ENCODE data around the gene CTNNBL1. TPM values are rescaled to one million over a fixed set of nuclear protein-coding genes. Genes with fewer than 3 reads are reported as not detected.

The CTNNBL1 gene
- total and polyA plus RNA-seq, 7 donors, result 26.7 to 44.0 (median 37.9) TPM

GRCh38 chr20:37890643-37891042 lies 196.8 kb downstream of the CTNNBL1 start:
- Histone ChIP-seq H3K4me3 (no peak overlapping the region), H3K36me3 (ENCODE audit: insufficient read depth in 1 of 2, low read depth in 1 of 2) (no peaks in the 10 kb centered on the region), H3K27me3 (ENCODE audit: insufficient read depth in 3 of 3, low read length in 2 of 3) (peaks cover 0 to 9% (median 0%) of the 10 kb centered on the region in 3 donors), H3K27ac (no peak overlapping the region), H3K4me1 (no peaks in the 10 kb centered on the region), H3K9me3 (no peaks in the 10 kb centered on the region)
- ATAC-seq, result no peak
- WGBS, 3 donors, result 46 to 62% (median 50%) methylated on average over 13 of the region's 13 CpGs
- no peak for DNase-seq
- TF ChIP-seq CTCF (IDR thresholded peaks at IDR 0.05), result no peak
- intact Hi-C loops (cut with DNase I), result loop anchor here in 1 of 2 donors (10.0 kb wide), 1 partner anchor 274 kb away; the partner anchor contains the start of gene TGM2

- Histone ChIP-seq H3K4me1 (no peaks in the 10 kb centered on the region), H3K4me3 (no peak overlapping the region), H3K27me3 (ENCODE audit: insufficient read depth in 3 of 3, low read length in 2 of 3) (peaks cover 0 to under 1% (median 0%) of the 10 kb centered on the region in 3 donors), H3K36me3 (ENCODE audit: insufficient read depth in 1 of 2, low read depth in 1 of 2) (no peaks in the 10 kb centered on the region), H3K27ac (no peak overlapping the region), H3K9me3 (no peaks in the 10 kb centered on the region)
- 62 to 68% (median 66%) methylated on average over 9 of the region's 9 CpGs for WGBS, 3 donors
- no peak for TF ChIP-seq CTCF (IDR thresholded peaks at IDR 0.05)
- no peak for ATAC-seq
- intact Hi-C loops (cut with DNase I), result loop anchor here in 1 of 2 donors (10.0 kb wide), 1 partner anchor 273 kb away; the partner anchor contains the start of gene TGM2
- no peak for DNase-seq
Measured at GRCh38 chr20:37892001-37892400, 198.2 kb downstream of the CTNNBL1 start.

DNA sequence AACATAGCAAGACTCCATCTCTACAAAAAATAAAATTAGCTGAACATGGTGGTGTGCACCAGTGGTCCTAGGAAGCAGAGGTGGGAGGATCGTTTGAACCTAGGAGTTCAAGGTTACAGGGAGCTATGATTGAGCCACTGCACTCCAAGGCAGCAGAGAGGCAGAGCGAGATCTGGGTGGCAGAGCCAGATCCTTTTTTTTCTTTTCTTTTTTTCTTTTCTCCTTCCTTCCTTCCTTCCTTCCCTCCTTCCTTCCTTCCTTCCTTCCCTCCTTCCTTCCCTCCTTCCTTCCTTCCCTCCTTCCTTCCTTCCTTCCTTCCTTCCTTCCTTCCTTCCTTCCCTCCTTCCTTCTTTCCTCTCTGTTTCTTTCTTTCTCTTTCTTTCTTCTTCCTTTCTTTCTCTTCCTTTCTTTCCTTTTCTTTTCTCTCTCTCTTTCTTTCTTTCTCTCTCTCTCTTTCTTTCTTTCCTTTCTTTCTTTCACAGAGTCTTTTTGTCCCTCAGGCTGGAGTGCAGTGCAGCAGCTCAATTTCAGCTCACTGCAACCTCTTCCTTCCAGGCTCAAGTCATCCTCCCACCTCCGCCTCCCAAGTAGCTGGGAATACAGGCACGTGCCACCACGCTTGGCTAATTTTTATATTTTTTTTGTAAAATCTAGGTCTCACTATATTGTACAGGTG lies 199.9 kb downstream of the CTNNBL1 start:
- no peaks in the 10 kb centered on the region for H3K36me3 ChIP-seq (ENCODE audit: insufficient read depth in 1 of 2, low read depth in 1 of 2)
- H3K4me1 ChIP-seq, result peaks cover 2% of the 10 kb centered on the region
- H3K27me3 ChIP-seq (ENCODE audit: insufficient read depth in 3 of 3, low read length in 2 of 3), result peaks cover 0 to 3% (median 0%) of the 10 kb centered on the region in 3 donors
- no peaks in the 10 kb centered on the region for H3K9me3 ChIP-seq
- no peak for DNase-seq
- intact Hi-C loops (cut with DNase I), result loop anchor here in 1 of 2 donors (10.0 kb wide), 1 partner anchor 271 kb away; the partner anchor contains the start of gene TGM2
- 81 to 86% (median 85%) methylated on average over 5 of the region's 5 CpGs for WGBS, 3 donors
- no peak overlapping the region for H3K4me3 ChIP-seq
- no peak for TF ChIP-seq CTCF (IDR thresholded peaks at IDR 0.05)
- ATAC-seq, result no peak
- no peak overlapping the region for H3K27ac ChIP-seq

- TF ChIP-seq CTCF (IDR thresholded peaks at IDR 0.05), result no peak
- intact Hi-C loops (cut with DNase I), result loop anchor here in 1 of 2 donors (10.0 kb wide), 1 partner anchor 270 kb away; the partner anchor contains the start of gene TGM2
- WGBS, 3 donors, result 80 to 88% (median 84%) methylated on average over 4 of the region's 4 CpGs
Measured at GRCh38 chr20:37894454-37894853, 200.6 kb downstream of the CTNNBL1 start.

More at GRCh38 chr20:37894454-37894853, 200.6 kb downstream of the CTNNBL1 start:
- no peak overlapping the region for H3K27ac ChIP-seq
- peaks cover 6% of the 10 kb centered on the region for H3K4me1 ChIP-seq
- no peak for ATAC-seq
- H3K4me3 ChIP-seq, result no peak overlapping the region
- H3K27me3 ChIP-seq (ENCODE audit: insufficient read depth in 3 of 3, low read length in 2 of 3), result peaks cover 0 to 3% (median 0%) of the 10 kb centered on the region in 3 donors
- no peaks in the 10 kb centered on the region for H3K36me3 ChIP-seq (ENCODE audit: insufficient read depth in 1 of 2, low read depth in 1 of 2)
- DNase-seq, result no peak
- no peaks in the 10 kb centered on the region for H3K9me3 ChIP-seq
